HL-60/S4 treated with phorbol 12-myristate 13-acetate at 8.2 ng/mL for 4 days and 3 days (cell line): Measurements from ENCODE around the gene NFATC2IP.
"Not testable (repeated sequence)": the region's sequence is repeated elsewhere in the genome, so short reads cannot be mapped to it uniquely, and the experiment has no call there.

Experiments used
- in situ Hi-C: fragments of 300-500 bp; cut with MboI; formaldehyde crosslinking; loops from 2 replicates; pipeline ENCODE4 v1.15.0; 2022; ENCODE audit warnings: low sequenced_read_pairs

The NFATC2IP gene

GRCh38 chr16:28990375-28991040 lies 39.8 kb downstream of the NFATC2IP start:
- in situ Hi-C loops = no loop called here

- in situ Hi-C loops = no loop called here
These were observed 41.0 kb downstream of the NFATC2IP start for GRCh38 chr16:28991687-28992086.

- in situ Hi-C loops = no loop called here
These were observed 41.8 kb downstream of the NFATC2IP start for GRCh38 chr16:28992496-28992895.

GRCh38 chr16:28998837-28999236 lies 48.1 kb downstream of the NFATC2IP start:
- in situ Hi-C loops = no loop called here

GRCh38 chr16:28999577-28999976 lies 48.8 kb downstream of the NFATC2IP start:
- in situ Hi-C loops = no loop called here

GRCh38 chr16:29000019-29000418 lies 49.3 kb downstream of the NFATC2IP start:
- in situ Hi-C loops = no loop called here

- in situ Hi-C loops = not testable (repeated sequence)
These were observed 53.9 kb downstream of the NFATC2IP start for GRCh38 chr16:29004496-29005139.

GRCh38 chr16:29007730-29008593 lies 57.2 kb downstream of the NFATC2IP start:
- in situ Hi-C loops = no loop called here

GRCh38 chr16:29009050-29009837 lies 58.5 kb downstream of the NFATC2IP start:
- in situ Hi-C loops = no loop called here

- in situ Hi-C loops = no loop called here
These were observed 59.1 kb downstream of the NFATC2IP start for GRCh38 chr16:29009838-29010166.

- in situ Hi-C loops = no loop called here
These were observed 60.4 kb downstream of the NFATC2IP start for GRCh38 chr16:29011112-29011511.

- in situ Hi-C loops = no loop called here
These were observed 61.1 kb downstream of the NFATC2IP start for GRCh38 chr16:29011851-29012250.

GRCh38 chr16:29012913-29013553 lies 62.3 kb downstream of the NFATC2IP start:
- in situ Hi-C loops = no loop called here

- in situ Hi-C loops = no loop called here
These were observed 63.9 kb downstream of the NFATC2IP start for GRCh38 chr16:29014561-29015069.
